ENCODE results near the gene ZXDC. TPM values are rescaled to one million over a fixed set of nuclear protein-coding genes. Genes with fewer than 3 reads are reported as not detected.
A peak's percentile ranks its signal among the peaks of the same experiment; 100 is the strongest.

Gene ZXDC
- polyA plus RNA-seq, 6 donors from 2014 or later, result 11.9 to 26.9 (median 16.2) TPM

GRCh38 chr3:126459763-126460127 is 15.9 kb downstream of the ZXDC start:
- no peak overlapping the region for H3K4me3 Mint-ChIP-seq
- DNase-seq (no peak), ATAC-seq (ENCODE audit: low read depth in 2 of 2) (no peak)
- peaks cover 7 to 13% of the 10 kb centered on the region in 2 donors for H3K36me3 Mint-ChIP-seq
- peaks cover 0 to 18% (median 10%) of the 10 kb centered on the region in 3 donors for H3K4me1 Mint-ChIP-seq
- H3K27ac Mint-ChIP-seq, result no peak overlapping the region
- H3K9me3 Mint-ChIP-seq, result no peaks in the 10 kb centered on the region
- no peaks in the 10 kb centered on the region for H3K27me3 Mint-ChIP-seq

- peaks cover 7 to 13% of the 10 kb centered on the region in 2 donors for H3K36me3 Mint-ChIP-seq
- H3K9me3 Mint-ChIP-seq, result no peaks in the 10 kb centered on the region
- no peaks in the 10 kb centered on the region for H3K27me3 Mint-ChIP-seq
- no peak overlapping the region for H3K27ac Mint-ChIP-seq
- no peak for ATAC-seq (ENCODE audit: low read depth in 2 of 2)
- DNase-seq, result no peak
- H3K4me3 Mint-ChIP-seq, result no peak overlapping the region
- peaks cover 0 to 13% (median 9%) of the 10 kb centered on the region in 3 donors for H3K4me1 Mint-ChIP-seq
These were observed 16.5 kb downstream of the ZXDC start for GRCh38 chr3:126459111-126459762.

- H3K4me3 Mint-ChIP-seq, result no peak overlapping the region
- no peaks in the 10 kb centered on the region for H3K27me3 Mint-ChIP-seq
- peaks cover 15 to 16% of the 10 kb centered on the region in 2 donors for H3K36me3 Mint-ChIP-seq
- DNase-seq, result no peak
- H3K9me3 Mint-ChIP-seq, result no peaks in the 10 kb centered on the region
- peak overlapping the region in 1 of 6 donors; percentile 57 for H3K27ac Mint-ChIP-seq
- peaks cover 0 to 12% (median 9%) of the 10 kb centered on the region in 3 donors for H3K4me1 Mint-ChIP-seq
- ATAC-seq (ENCODE audit: low read depth in 2 of 2), result no peak
These were observed 18.8 kb downstream of the ZXDC start for GRCh38 chr3:126456766-126457388.

GRCh38 chr3:126456211-126456610 is 19.5 kb downstream of the ZXDC start:
- Mint-ChIP-seq H3K9me3 (no peaks in the 10 kb centered on the region), H3K27ac (peak overlapping the region in 1 of 6 donors; percentile 24), H3K36me3 (peaks cover 16 to 23% of the 10 kb centered on the region in 2 donors), H3K4me3 (no peak overlapping the region), H3K27me3 (no peaks in the 10 kb centered on the region), H3K4me1 (peaks cover 0 to 12% (median 9%) of the 10 kb centered on the region in 3 donors)
- no peak for ATAC-seq (ENCODE audit: low read depth in 2 of 2)
- no peak for DNase-seq

GRCh38 chr3:126454437-126455198 is 21.1 kb downstream of the ZXDC start:
- Mint-ChIP-seq H3K27me3 (no peaks in the 10 kb centered on the region), H3K4me1 (peaks cover 0 to 12% (median 9%) of the 10 kb centered on the region in 3 donors), H3K27ac (no peak overlapping the region), H3K4me3 (no peak overlapping the region), H3K36me3 (peaks cover 14 to 29% of the 10 kb centered on the region in 2 donors), H3K9me3 (no peaks in the 10 kb centered on the region)
- no peak for DNase-seq
- ATAC-seq (ENCODE audit: low read depth in 2 of 2), result no peak

- Mint-ChIP-seq H3K36me3 (peaks cover 14 to 29% of the 10 kb centered on the region in 2 donors), H3K27me3 (no peaks in the 10 kb centered on the region), H3K4me1 (peaks cover 0 to 12% (median 9%) of the 10 kb centered on the region in 3 donors), H3K4me3 (no peak overlapping the region), H3K27ac (no peak overlapping the region), H3K9me3 (no peaks in the 10 kb centered on the region)
- ATAC-seq (ENCODE audit: low read depth in 2 of 2) (no peak), DNase-seq (no peak)
These were observed 21.7 kb downstream of the ZXDC start for GRCh38 chr3:126454025-126454424.

- Mint-ChIP-seq H3K27ac (no peak overlapping the region), H3K4me1 (peaks cover 0 to 12% (median 9%) of the 10 kb centered on the region in 3 donors), H3K36me3 (peaks cover 14 to 29% of the 10 kb centered on the region in 2 donors), H3K27me3 (no peaks in the 10 kb centered on the region), H3K4me3 (no peak overlapping the region), H3K9me3 (no peaks in the 10 kb centered on the region)
- DNase-seq, result no peak
- no peak for ATAC-seq (ENCODE audit: low read depth in 2 of 2)
These were observed 23.5 kb downstream of the ZXDC start for GRCh38 chr3:126452213-126452612.

- peaks cover 0 to 6% (median 3%) of the 10 kb centered on the region in 3 donors for H3K4me1 Mint-ChIP-seq
- DNase-seq, result no peak
- no peaks in the 10 kb centered on the region for H3K9me3 Mint-ChIP-seq
- H3K4me3 Mint-ChIP-seq, result peak overlapping the region in 1 of 8 donors; percentile 60
- no peak for ATAC-seq (ENCODE audit: low read depth in 2 of 2)
- no peaks in the 10 kb centered on the region for H3K27me3 Mint-ChIP-seq
- peaks cover 14 to 29% of the 10 kb centered on the region in 2 donors for H3K36me3 Mint-ChIP-seq
- peak overlapping the region in 1 of 6 donors; percentile 84 for H3K27ac Mint-ChIP-seq
These were observed 24.2 kb downstream of the ZXDC start for GRCh38 chr3:126451511-126451910.

GRCh38 chr3:126450744-126451143 is 24.9 kb downstream of the ZXDC start:
- DNase-seq (no peak), ATAC-seq (ENCODE audit: low read depth in 2 of 2) (no peak)
- Mint-ChIP-seq H3K27ac (peak overlapping the region in 1 of 6 donors; percentile 44), H3K36me3 (peaks cover 14 to 29% of the 10 kb centered on the region in 2 donors), H3K4me1 (peaks cover 0 to 6% (median 3%) of the 10 kb centered on the region in 3 donors), H3K9me3 (no peaks in the 10 kb centered on the region), H3K4me3 (no peak overlapping the region), H3K27me3 (no peaks in the 10 kb centered on the region)

- ATAC-seq (ENCODE audit: low read depth in 2 of 2), result no peak
- Mint-ChIP-seq H3K4me1 (peaks cover 0 to 3% (median 2%) of the 10 kb centered on the region in 3 donors), H3K36me3 (peaks cover 11 to 29% of the 10 kb centered on the region in 2 donors)
These were observed 25.5 kb downstream of the ZXDC start for GRCh38 chr3:126450219-126450618.

GRCh38 chr3:126449621-126450051 is 26.1 kb downstream of the ZXDC start:
- Mint-ChIP-seq H3K4me3 (no peak overlapping the region), H3K27me3 (no peaks in the 10 kb centered on the region), H3K4me1 (peaks cover 0 to 3% (median 0%) of the 10 kb centered on the region in 3 donors), H3K9me3 (no peaks in the 10 kb centered on the region), H3K36me3 (peaks cover 9 to 28% of the 10 kb centered on the region in 2 donors), H3K27ac (no peak overlapping the region)
- no peak for DNase-seq
- no peak for ATAC-seq (ENCODE audit: low read depth in 2 of 2)

More at GRCh38 chr3:126450219-126450618, 25.5 kb downstream of the ZXDC start:
- no peak for DNase-seq
- Mint-ChIP-seq H3K4me3 (no peak overlapping the region), H3K9me3 (no peaks in the 10 kb centered on the region), H3K27me3 (no peaks in the 10 kb centered on the region), H3K27ac (no peak overlapping the region)

- no peaks in the 10 kb centered on the region for H3K9me3 Mint-ChIP-seq
- ATAC-seq (ENCODE audit: low read depth in 2 of 2), result no peak
- H3K4me3 Mint-ChIP-seq, result no peak overlapping the region
- no peaks in the 10 kb centered on the region for H3K27me3 Mint-ChIP-seq
- no peaks in the 10 kb centered on the region for H3K4me1 Mint-ChIP-seq
- DNase-seq, result no peak
- peaks cover 9 to 21% of the 10 kb centered on the region in 2 donors for H3K36me3 Mint-ChIP-seq
- no peak overlapping the region for H3K27ac Mint-ChIP-seq
These were observed 26.9 kb downstream of the ZXDC start for GRCh38 chr3:126448893-126449180.

GRCh38 chr3:126448136-126448892 is 27.4 kb downstream of the ZXDC start:
- ATAC-seq (ENCODE audit: low read depth in 2 of 2), result no peak
- H3K27ac Mint-ChIP-seq, result no peak overlapping the region
- H3K4me1 Mint-ChIP-seq, result peaks cover 0 to under 1% (median 0%) of the 10 kb centered on the region in 3 donors
- H3K27me3 Mint-ChIP-seq, result no peaks in the 10 kb centered on the region
- no peaks in the 10 kb centered on the region for H3K9me3 Mint-ChIP-seq
- H3K36me3 Mint-ChIP-seq, result peaks cover 9 to 22% of the 10 kb centered on the region in 2 donors
- H3K4me3 Mint-ChIP-seq, result no peak overlapping the region
- no peak for DNase-seq
